Liver (tissue), 9 donors: ENCODE results near the gene SYMPK. TPM values are rescaled to one million over a fixed set of nuclear protein-coding genes. Genes with fewer than 3 reads are reported as not detected.

Experiments used
- DNase-seq: peaks from one replicate; pipeline ENCODE4 v3.0.0-alpha.2; 2017; ENCODE audit warnings: low spot score
- H3K27ac ChIP-seq, 2 donors: one replicate each; pipeline ENCODE4 v1.7.0; 2013; ENCODE audit warnings: inconsistent platforms in 2 of 2, low read length in 2 of 2, control low read depth in 1 of 2, low read depth in 1 of 2, mild to moderate bottlenecking in 1 of 2
- H3K27me3 ChIP-seq, 4 donors: one replicate each; pipeline versions ENCODE4 v1.6.1 to v1.7.0; 2013; ENCODE audit warnings: low read length in 3 of 4, inconsistent platforms in 1 of 4, mild to moderate bottlenecking in 1 of 4, moderate library complexity in 1 of 4; ENCODE audit not compliant: control insufficient read depth in 4 of 4, insufficient read depth in 4 of 4
- H3K36me3 ChIP-seq, 4 donors: one replicate each; pipeline versions ENCODE4 v1.6.1 to v1.7.0; 2013; ENCODE audit warnings: low read length in 3 of 4, mild to moderate bottlenecking in 3 of 4, low read depth in 1 of 4, moderate library complexity in 1 of 4; ENCODE audit not compliant: control insufficient read depth in 4 of 4, insufficient read depth in 3 of 4
- H3K4me1 ChIP-seq, 4 donors: one replicate each; pipeline versions ENCODE4 v1.6.1 to v1.7.0; 2013; ENCODE audit warnings: low read length in 3 of 4, mild to moderate bottlenecking in 3 of 4, moderate library complexity in 1 of 4; ENCODE audit not compliant: control insufficient read depth in 4 of 4, insufficient read depth in 4 of 4
- H3K4me3 ChIP-seq, 3 donors: one replicate each; pipeline versions ENCODE4 v1.6.1 to v1.7.0; 2013; ENCODE audit warnings: low read length in 3 of 3, control low read depth in 1 of 3, low read depth in 1 of 3, mild to moderate bottlenecking in 1 of 3
- H3K9ac ChIP-seq, 2 donors: one replicate each; pipeline ENCODE4 v1.7.0; 2013; ENCODE audit warnings: low read length in 2 of 2, mild to moderate bottlenecking in 2 of 2, moderate library complexity in 2 of 2, control low read depth in 1 of 2, low read depth in 1 of 2
- H3K9me3 ChIP-seq, 4 donors: one replicate each; pipeline versions ENCODE4 v1.6.1 to v1.7.0; 2013; ENCODE audit warnings: low read length in 3 of 4; ENCODE audit not compliant: control insufficient read depth in 4 of 4
- CTCF ChIP-seq: fragments of 150-350 bp; IDR thresholded peaks from 2 replicates; pipeline ENCODE4 v1.5.1; 2017; ENCODE audit warnings: improper control_type of control experiment, low read depth, low read length; ENCODE audit not compliant: missing input control
- GABPA ChIP-seq, 2 donors: IDR thresholded peaks in 1 of 2; conservative IDR thresholded peaks in 1 of 2; 2 replicates each; pipeline ENCODE4 v1.6.1; 2016; ENCODE audit warnings: antibody characterized with exemption in 2 of 2, mild to moderate bottlenecking in 1 of 2, moderate library complexity in 1 of 2
- HNF4G ChIP-seq: IDR thresholded peaks from 2 replicates; pipeline ENCODE4 v1.6.1; 2016; ENCODE audit warnings: antibody characterized with exemption
- MAX ChIP-seq: IDR thresholded peaks from 2 replicates; pipeline ENCODE4 v1.6.1; 2016; ENCODE audit warnings: antibody characterized with exemption
- RAD21 ChIP-seq, 2 donors: IDR thresholded peaks; 2 replicates each; pipeline ENCODE4 v1.6.1; 2016; ENCODE audit warnings: antibody characterized with exemption in 2 of 2, mild to moderate bottlenecking in 2 of 2
- REST ChIP-seq: IDR thresholded peaks from 2 replicates; pipeline ENCODE4 v1.6.1; 2016; ENCODE audit warnings: antibody characterized with exemption, mild to moderate bottlenecking
- SP1 ChIP-seq: IDR thresholded peaks from 2 replicates; pipeline ENCODE4 v1.6.1; 2018; ENCODE audit warnings: antibody characterized with exemption, mild to moderate bottlenecking
- TAF1 ChIP-seq: conservative IDR thresholded peaks from 2 replicates; pipeline ENCODE4 v1.6.1; 2016; ENCODE audit warnings: antibody characterized with exemption, mild to moderate bottlenecking
- WGBS: extraction: QIAGEN DNeasy Blood & Tissue Kit; methylation state at CpG from one replicate; pipeline ENCODE4 v1.1.7; 2013; 5-methylcytosine and 5-hydroxymethylcytosine counted together
- polyA plus RNA-seq, 2 donors: library from polyadenylated mRNA; stranded (reverse) in 1 of 2; unstranded in 1 of 2; fragments of 200-250 nt in 1 of 2; fragments of >200 nt in 1 of 2; fragmentation: Nextera tagmentation in 1 of 2; extraction: Ambion mirVana in 1 of 2; gene quantifications; one replicate each; pipeline versions ENCODE4 v1.2.1 to v1.2.3, GENCODE V29; 2013 to 2015
- total RNA-seq, 2 donors: library from RNA; depleted of rRNA; stranded (reverse); fragments of >200 nt; gene quantifications; one replicate each; pipeline ENCODE4 v1.2.3, GENCODE V29; 2014
- donor health status: healthy.
- donor health status: healthy.
- donor health status: healthy.
- donor health status: healthy.
- donor health status: healthy.

The SYMPK gene
- total and polyA plus RNA-seq, 4 donors, result 5.5 to 26.1 (median 24.1) TPM

- Histone ChIP-seq H3K4me1 (no peaks in the 10 kb centered on the region), H3K4me3 (no peak overlapping the region), H3K27me3 (no peaks in the 10 kb centered on the region), H3K36me3 (peaks cover 11 to 85% (median 66%) of the 10 kb centered on the region in 4 donors), H3K9ac (no peak overlapping the region), H3K27ac (no peak overlapping the region), H3K9me3 (no peaks in the 10 kb centered on the region)
- no peak for DNase-seq
- TF ChIP-seq MAX (no peak), CTCF (peak; percentile 22)
- WGBS, result 95% methylated on average over 4 of the region's 4 CpGs
These were observed 14.0 kb downstream of the SYMPK start for GRCh38 chr19:45848922-45849321.

- no peaks in the 10 kb centered on the region for H3K27me3 ChIP-seq
- TF ChIP-seq MAX, result no peak
- no peak for TF ChIP-seq REST
- no peak for TF ChIP-seq HNF4G
- DNase-seq, result no peak
- H3K36me3 ChIP-seq, result peaks cover 13 to 84% (median 65%) of the 10 kb centered on the region in 4 donors
- H3K4me1 ChIP-seq, result no peaks in the 10 kb centered on the region
- H3K27ac ChIP-seq, result no peak overlapping the region
- no peaks in the 10 kb centered on the region for H3K9me3 ChIP-seq
- 95% methylated on average over 13 of the region's 13 CpGs for WGBS
- H3K9ac ChIP-seq, result no peak overlapping the region
- H3K4me3 ChIP-seq, result no peak overlapping the region
These were observed 15.3 kb downstream of the SYMPK start for GRCh38 chr19:45847663-45848062.

- DNase-seq, result no peak
- WGBS, result 96% methylated on average over 14 of the region's 14 CpGs
- no peak for TF ChIP-seq SP1
- no peak for TF ChIP-seq RAD21 (IDR thresholded peaks at IDR 0.05)
- no peak for TF ChIP-seq HNF4G
- no peak for TF ChIP-seq TAF1
- no peak for TF ChIP-seq CTCF
- TF ChIP-seq GABPA (IDR thresholded peaks at IDR 0.05 in 1 of 2, conservative IDR thresholded peaks at IDR 0.05 in 1 of 2), result no peak
- Histone ChIP-seq H3K4me1 (no peaks in the 10 kb centered on the region), H3K36me3 (peaks cover 21 to 71% (median 54%) of the 10 kb centered on the region in 4 donors), H3K9ac (no peak overlapping the region), H3K9me3 (peaks cover 0 to 3% (median 0%) of the 10 kb centered on the region in 4 donors), H3K27ac (no peak overlapping the region), H3K4me3 (no peak overlapping the region), H3K27me3 (no peaks in the 10 kb centered on the region)
These were observed 20.7 kb downstream of the SYMPK start for GRCh38 chr19:45842198-45842597.
